Astrocyte (in vitro differentiated cells and primary cell): ENCODE data around the gene ATXN7.

Source experiments
- EZH2 ChIP-seq: IDR thresholded peaks from 2 replicates; pipeline ENCODE4 v1.6.1; 2012; ENCODE audit warnings: mild to moderate bottlenecking, low read length, inconsistent platforms; ENCODE audit not compliant: insufficient read depth
- TF ChIP-seq, protein P1 (sequence below): IDR thresholded peaks from 2 replicates; pipeline ENCODE4 v1.5.1; 2011; ENCODE audit warnings: low read depth, mild to moderate bottlenecking, inconsistent platforms, low read length, moderate library complexity; ENCODE audit not compliant: insufficient read depth

- TF ChIP-seq, protein P1, sequence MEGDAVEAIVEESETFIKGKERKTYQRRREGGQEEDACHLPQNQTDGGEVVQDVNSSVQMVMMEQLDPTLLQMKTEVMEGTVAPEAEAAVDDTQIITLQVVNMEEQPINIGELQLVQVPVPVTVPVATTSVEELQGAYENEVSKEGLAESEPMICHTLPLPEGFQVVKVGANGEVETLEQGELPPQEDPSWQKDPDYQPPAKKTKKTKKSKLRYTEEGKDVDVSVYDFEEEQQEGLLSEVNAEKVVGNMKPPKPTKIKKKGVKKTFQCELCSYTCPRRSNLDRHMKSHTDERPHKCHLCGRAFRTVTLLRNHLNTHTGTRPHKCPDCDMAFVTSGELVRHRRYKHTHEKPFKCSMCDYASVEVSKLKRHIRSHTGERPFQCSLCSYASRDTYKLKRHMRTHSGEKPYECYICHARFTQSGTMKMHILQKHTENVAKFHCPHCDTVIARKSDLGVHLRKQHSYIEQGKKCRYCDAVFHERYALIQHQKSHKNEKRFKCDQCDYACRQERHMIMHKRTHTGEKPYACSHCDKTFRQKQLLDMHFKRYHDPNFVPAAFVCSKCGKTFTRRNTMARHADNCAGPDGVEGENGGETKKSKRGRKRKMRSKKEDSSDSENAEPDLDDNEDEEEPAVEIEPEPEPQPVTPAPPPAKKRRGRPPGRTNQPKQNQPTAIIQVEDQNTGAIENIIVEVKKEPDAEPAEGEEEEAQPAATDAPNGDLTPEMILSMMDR: no peak
- TF ChIP-seq EZH2: no peak
Observed at GRCh38 chr3:63864965-63865327, 1.3 kb downstream of the ATXN7 start.
